Colonic mucosa (tissue), 4 donors: ENCODE data around the gene CEP68. TPM values are rescaled to one million over a fixed set of nuclear protein-coding genes. Genes with fewer than 3 reads are reported as not detected.
A peak's percentile ranks its signal among the peaks of the same experiment; 100 is the strongest.
"Not testable (repeated sequence)": the region's sequence is repeated elsewhere in the genome, so short reads cannot be mapped to it uniquely, and the experiment has no call there.

Source experiments
- DNase-seq: peaks from one replicate; pipeline ENCODE4 v3.0.0-alpha.2; 2020
- H3K27ac ChIP-seq: fragments of 200-600 bp; one replicate; pipeline ENCODE4 v1.8.0; 2021
- H3K27me3 ChIP-seq: fragments of 200-600 bp; one replicate; pipeline ENCODE4 v1.8.0; 2021
- H3K36me3 ChIP-seq: fragments of 200-600 bp; one replicate; pipeline ENCODE4 v1.8.0; 2021
- H3K4me1 ChIP-seq: fragments of 200-600 bp; one replicate; pipeline ENCODE4 v1.8.0; 2021; ENCODE audit warnings: mild to moderate bottlenecking
- H3K4me3 ChIP-seq: fragments of 200-600 bp; one replicate; pipeline ENCODE4 v1.8.0; 2021
- H3K9ac ChIP-seq, 2 donors: one replicate each; pipeline ENCODE4 v1.7.0; 2013; ENCODE audit warnings: control low read depth in 2 of 2, low read depth in 2 of 2, low read length in 2 of 2
- H3K9me3 ChIP-seq: fragments of 200-600 bp; one replicate; pipeline ENCODE4 v1.8.0; 2021
- intact Hi-C: fragments of 100-400 bp; cut with DNase I; formaldehyde crosslinking; loops from one replicate; pipeline ENCODE4 v1.14.1; 2022
- total RNA-seq, 2 donors: library from RNA; stranded (reverse); fragmentation: NEBNext Ultra II Directional in 1 of 2; extraction: Animal tissue kit (Norgen Biotek cat#: 25700) in 1 of 2; gene quantifications; one replicate each; pipeline ENCODE4 v1.2.1, GENCODE V29; 2021
- TF ChIP-seq, protein P1 (sequence below): fragments of 200-600 bp; IDR thresholded peaks from one replicate; pipeline ENCODE4 v1.8.0; 2022; ENCODE audit warnings: antibody characterized with exemption, mild to moderate bottlenecking
- donor health status: healthy.
- donor health status: DM: no; HTN: no; CAD: no.
- donor health status: DM: no; HTN: no; CAD: no.

Gene CEP68
- total RNA-seq, 2 donors from 2014 or later: 7.1 to 8.5 TPM

DNA sequence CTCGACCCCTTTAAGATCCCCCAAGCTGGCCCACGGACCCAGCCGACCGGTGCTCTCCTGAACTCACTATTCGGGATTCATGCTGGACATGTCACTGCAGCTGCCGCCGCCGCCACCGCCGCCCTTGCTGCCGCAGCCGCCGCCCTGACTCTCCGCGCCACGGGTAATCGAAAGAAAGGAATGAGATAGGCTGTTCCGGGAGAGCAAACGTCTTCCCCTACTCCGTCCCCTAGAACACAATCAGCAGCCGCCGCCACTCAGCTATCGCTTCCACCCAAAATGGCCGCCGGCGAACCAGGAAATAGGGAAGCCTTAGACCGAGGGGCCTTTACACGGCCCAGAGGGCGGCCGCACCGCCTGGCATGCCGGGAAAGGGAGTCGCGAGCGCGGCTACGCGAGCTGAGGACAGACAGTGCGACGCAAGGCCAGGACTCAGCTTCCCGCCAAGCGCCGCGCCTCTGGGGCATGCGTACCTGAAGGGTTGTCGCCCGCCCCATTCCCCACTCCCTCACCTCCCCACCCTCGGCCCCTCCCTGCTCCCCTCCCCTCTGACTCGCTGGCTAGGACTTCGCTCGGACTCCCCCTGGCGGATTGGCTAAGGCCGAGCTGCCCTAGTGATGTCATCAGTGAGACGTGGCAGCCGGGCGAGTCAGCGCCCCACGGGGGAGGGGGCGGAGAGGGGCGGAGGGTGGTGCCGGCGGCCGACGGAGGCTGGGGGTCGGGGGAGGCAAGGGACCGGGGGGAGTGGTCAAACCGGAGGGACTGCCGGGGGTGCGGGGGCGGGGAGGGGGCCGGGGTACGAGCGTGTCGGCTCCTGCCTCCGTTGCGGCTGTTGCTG is 73.8 kb downstream of the CEP68 start, which contains the start of gene RAB1A:
Gene RAB1A (minus strand): TSS at position 281 of the 838 bp plus-strand sequence. CDS start 191 bp downstream, at position 90.
- TF ChIP-seq, protein P1, sequence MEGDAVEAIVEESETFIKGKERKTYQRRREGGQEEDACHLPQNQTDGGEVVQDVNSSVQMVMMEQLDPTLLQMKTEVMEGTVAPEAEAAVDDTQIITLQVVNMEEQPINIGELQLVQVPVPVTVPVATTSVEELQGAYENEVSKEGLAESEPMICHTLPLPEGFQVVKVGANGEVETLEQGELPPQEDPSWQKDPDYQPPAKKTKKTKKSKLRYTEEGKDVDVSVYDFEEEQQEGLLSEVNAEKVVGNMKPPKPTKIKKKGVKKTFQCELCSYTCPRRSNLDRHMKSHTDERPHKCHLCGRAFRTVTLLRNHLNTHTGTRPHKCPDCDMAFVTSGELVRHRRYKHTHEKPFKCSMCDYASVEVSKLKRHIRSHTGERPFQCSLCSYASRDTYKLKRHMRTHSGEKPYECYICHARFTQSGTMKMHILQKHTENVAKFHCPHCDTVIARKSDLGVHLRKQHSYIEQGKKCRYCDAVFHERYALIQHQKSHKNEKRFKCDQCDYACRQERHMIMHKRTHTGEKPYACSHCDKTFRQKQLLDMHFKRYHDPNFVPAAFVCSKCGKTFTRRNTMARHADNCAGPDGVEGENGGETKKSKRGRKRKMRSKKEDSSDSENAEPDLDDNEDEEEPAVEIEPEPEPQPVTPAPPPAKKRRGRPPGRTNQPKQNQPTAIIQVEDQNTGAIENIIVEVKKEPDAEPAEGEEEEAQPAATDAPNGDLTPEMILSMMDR: peak; percentile 11

DNA sequence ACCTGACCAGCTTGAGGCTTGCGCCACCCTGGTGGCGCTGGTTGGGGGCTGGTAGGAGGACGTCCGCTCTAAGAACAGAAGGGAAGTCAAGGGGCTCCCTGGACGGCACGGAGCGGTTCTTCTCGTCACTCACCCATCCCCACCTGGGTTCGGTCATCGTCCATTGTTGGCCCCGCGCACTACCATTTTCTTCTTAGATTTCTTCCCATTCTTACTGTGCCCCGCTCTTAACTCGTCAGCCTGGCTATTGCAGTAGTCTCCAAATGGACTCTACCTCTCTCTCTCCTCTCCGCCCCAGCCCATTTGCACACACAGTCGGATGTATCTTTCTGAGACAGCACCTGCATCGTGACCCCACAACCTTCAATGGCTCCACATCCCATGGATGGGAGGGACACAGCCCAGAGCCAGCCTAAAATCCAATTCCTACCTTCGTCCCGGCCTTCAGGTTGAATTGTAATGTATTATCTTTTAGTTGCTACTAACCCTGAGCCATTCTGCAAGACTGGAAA is 74.5 kb downstream of the CEP68 start:
- peak overlapping the region; percentile 83 for H3K27ac ChIP-seq
- intact Hi-C loops: no loop called here
- H3K9me3 ChIP-seq: no peaks in the 10 kb centered on the region
- H3K4me3 ChIP-seq: peak overlapping the region; percentile 46
- peak overlapping the region; percentile 77 to 80 for H3K9ac ChIP-seq
- H3K36me3 ChIP-seq: no peaks in the 10 kb centered on the region
- no peaks in the 10 kb centered on the region for H3K27me3 ChIP-seq
- TF ChIP-seq, protein P1: no peak
- H3K4me1 ChIP-seq: no peaks in the 10 kb centered on the region
- no peak for DNase-seq

More for the DNA sequence above, 73.8 kb downstream of the CEP68 start, which contains the start of gene RAB1A:
- Histone ChIP-seq H3K9me3 (no peaks in the 10 kb centered on the region), H3K4me1 (no peaks in the 10 kb centered on the region), H3K4me3 (peak within 1 kb of the TSS; percentile 75), H3K27me3 (no peaks in the 10 kb centered on the region), H3K36me3 (no peaks in the 10 kb centered on the region), H3K9ac (peak within 1 kb of the TSS; percentile 99), H3K27ac (peak within 1 kb of the TSS; percentile 94)
- intact Hi-C loops: loop anchor here (10.0 kb wide), 1 partner anchor 55 kb away; no protein-coding TSS in a partner anchor
- peak; percentile 100 for DNase-seq

DNA sequence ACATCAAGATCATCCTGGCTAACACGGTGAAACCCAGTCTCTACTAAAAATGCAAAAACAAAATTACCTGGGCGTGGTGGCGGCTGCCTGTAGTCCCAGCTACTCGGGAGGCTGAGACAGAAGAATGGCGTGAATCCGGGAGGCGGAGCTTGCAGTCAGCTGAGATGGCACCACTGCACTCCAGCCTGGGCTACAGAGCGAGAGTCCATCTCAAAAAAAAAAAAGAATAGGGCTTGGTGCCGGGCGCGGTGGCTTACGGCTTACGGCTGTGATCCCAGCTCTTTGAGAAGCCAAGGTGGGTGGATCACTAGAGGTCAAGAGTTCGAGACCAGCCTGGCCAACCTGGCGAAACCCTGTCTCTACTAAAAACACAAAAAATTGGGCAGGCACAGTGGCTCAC is 76.7 kb downstream of the CEP68 start:
- H3K27me3 ChIP-seq, H3K9me3 ChIP-seq, intact Hi-C loops, H3K4me1 ChIP-seq, H3K4me3 ChIP-seq, H3K36me3 ChIP-seq, H3K9ac ChIP-seq, H3K27ac ChIP-seq, DNase-seq: not testable (repeated sequence)

DNA sequence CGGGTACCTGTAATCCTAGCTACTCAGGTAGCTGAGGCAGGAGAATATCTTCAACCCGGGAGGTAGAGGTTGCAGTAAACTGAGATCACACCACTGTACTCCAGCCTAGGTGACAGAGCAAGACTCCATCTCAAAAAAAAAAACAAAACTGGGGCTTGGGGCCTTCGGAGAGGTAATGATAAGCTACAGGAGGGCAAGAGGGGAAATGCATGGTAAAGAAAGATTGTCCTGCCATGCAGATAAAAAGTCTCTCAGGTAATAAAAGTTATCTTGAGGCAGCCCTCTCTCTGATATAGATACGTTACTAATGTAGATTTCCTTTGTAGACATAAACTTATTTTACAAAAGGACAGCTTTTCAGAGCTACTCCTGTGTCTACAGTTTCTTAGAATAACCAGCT is 77.4 kb downstream of the CEP68 start:
- Histone ChIP-seq H3K9ac (no peak overlapping the region), H3K4me1 (no peaks in the 10 kb centered on the region), H3K4me3 (no peak overlapping the region), H3K36me3 (no peaks in the 10 kb centered on the region), H3K9me3 (no peaks in the 10 kb centered on the region), H3K27me3 (no peaks in the 10 kb centered on the region), H3K27ac (no peak overlapping the region)
- DNase-seq: no peak
- TF ChIP-seq, protein P1: no peak
- intact Hi-C loops: no loop called here

DNA sequence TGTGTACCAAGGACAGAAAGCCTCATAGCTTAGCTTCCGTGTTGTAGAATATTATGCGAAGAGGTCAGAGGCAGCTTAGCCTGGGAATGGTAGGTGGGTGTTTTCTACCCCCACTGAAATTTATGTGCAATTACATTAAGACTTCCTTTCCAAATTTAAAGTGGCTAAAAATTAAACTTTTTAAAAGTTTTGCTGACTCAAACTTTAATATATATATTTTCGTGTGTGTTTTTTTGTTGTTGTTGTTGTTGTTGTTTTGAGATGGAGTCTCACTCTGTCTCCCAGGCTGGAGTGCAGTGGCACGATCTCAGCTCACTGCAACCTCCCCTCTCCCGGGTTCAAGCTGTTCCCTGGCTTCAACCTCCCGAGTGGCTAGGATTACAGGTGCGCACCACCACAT is 77.9 kb downstream of the CEP68 start:
- no peaks in the 10 kb centered on the region for H3K4me1 ChIP-seq
- intact Hi-C loops: no loop called here
- no peaks in the 10 kb centered on the region for H3K36me3 ChIP-seq
- no peak overlapping the region for H3K4me3 ChIP-seq
- TF ChIP-seq, protein P1: no peak
- no peaks in the 10 kb centered on the region for H3K9me3 ChIP-seq
- no peak for DNase-seq
- no peak overlapping the region for H3K27ac ChIP-seq
- H3K9ac ChIP-seq: no peak overlapping the region
- no peaks in the 10 kb centered on the region for H3K27me3 ChIP-seq

DNA sequence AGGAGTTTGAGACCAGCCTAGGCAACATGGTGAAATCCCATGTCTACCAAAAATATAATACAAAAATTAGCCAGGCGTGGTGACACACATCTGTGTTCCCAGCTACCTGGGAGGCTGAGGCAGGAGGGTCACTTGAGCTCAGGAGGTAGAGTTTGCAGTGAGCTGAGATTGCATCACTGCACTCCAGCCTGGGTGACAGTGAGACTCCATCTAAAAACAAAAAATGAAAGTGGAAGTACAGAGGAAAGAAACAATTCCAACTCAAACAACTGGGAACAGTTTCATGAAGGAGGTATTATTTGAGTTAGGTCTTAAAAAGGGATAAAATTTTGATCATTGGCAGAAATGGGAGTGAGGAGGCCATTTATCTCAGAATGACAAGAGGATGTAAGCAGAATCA is 80.0 kb downstream of the CEP68 start:
- intact Hi-C loops: no loop called here
- H3K27ac ChIP-seq: no peak overlapping the region
- no peak for DNase-seq
- no peaks in the 10 kb centered on the region for H3K27me3 ChIP-seq
- TF ChIP-seq, protein P1: no peak
- H3K9ac ChIP-seq: no peak overlapping the region
- H3K36me3 ChIP-seq: no peaks in the 10 kb centered on the region
- no peaks in the 10 kb centered on the region for H3K9me3 ChIP-seq
- no peaks in the 10 kb centered on the region for H3K4me1 ChIP-seq
- no peak overlapping the region for H3K4me3 ChIP-seq
